Measurements from ENCODE around the gene MYRF.

Gene MYRF

DNA sequence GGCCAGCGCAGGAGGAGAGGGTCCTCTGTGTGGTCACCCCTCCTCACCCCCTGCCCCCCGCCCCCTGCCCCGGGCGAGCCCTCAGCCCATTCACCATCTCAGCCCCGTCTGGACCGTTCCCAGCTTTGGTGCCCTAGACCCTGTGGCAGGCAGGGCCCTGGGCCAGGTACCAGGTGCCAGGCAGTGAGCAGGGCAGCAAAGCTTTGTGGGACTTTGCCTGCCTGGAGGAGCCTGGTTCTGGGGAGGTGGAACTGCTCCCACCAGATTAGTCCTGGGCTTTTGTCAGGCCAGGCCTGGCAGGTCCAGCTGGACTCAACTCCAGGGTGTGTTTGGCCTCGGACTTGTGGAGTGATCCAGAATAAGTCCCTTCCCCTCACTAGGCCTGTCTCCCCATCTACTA, 13.7 kb upstream of the MYRF start:
- DNase-seq (ENCODE audit: insufficient read length, low spot score) = no peak
- FAIRE-seq = no peak
- TF ChIP-seq POLR2A (IDR thresholded peaks at IDR 0.05; ENCODE audit: low read depth, low read length) = no peak

DNA sequence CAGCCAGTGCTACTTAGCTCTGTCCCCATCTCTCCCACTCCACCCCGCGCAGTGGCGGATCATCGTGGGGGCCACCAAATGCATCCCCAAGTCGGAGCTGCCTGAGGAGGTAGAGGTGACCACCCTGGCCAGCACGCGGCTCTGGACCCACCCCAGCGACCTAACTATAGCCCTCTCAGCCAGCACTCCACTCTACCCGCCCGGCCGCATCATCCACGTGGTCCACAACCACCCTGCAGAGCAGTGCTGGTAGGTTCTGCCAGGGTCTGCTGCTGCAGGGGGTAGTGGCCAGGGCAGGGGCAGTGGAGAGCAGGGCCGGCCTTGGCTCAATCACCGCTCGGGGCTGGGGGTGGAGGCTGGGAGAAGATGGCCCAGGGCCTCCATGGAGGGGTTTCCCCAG, 13.0 kb upstream of the MYRF start:
- DNase-seq (ENCODE audit: insufficient read length, low spot score) = no peak
- TF ChIP-seq POLR2A (IDR thresholded peaks at IDR 0.05; ENCODE audit: low read depth, low read length) = no peak
- no peak for FAIRE-seq

DNA sequence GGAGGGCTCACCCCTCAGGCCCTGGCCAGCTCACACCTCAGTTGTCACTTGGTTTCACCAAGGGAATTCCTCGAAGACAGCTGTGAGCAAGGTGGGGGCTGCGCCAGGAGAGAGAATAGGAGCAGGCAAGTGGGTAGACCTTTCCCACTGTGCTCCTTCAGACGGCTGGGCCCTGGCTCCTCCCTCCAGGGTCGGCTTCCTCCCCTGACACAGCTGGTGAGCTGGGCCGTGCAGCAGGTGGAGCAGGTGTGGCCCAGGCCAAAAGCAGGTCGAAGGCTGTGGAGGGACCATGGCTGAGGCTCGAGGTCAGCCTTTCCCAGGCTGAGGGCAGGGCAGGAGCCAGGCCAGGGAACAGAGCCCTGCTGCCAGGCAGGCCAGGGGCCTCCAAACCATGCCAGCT, 12.5 kb upstream of the MYRF start:
- FAIRE-seq (no peak), DNase-seq (ENCODE audit: insufficient read length, low spot score) (no peak)
- no peak for TF ChIP-seq POLR2A (IDR thresholded peaks at IDR 0.05; ENCODE audit: low read depth, low read length)

- FAIRE-seq (no peak), DNase-seq (ENCODE audit: insufficient read length, low spot score) (no peak)
- no peak for TF ChIP-seq POLR2A (IDR thresholded peaks at IDR 0.05; ENCODE audit: low read depth, low read length)
Measured at GRCh38 chr11:61742391-61742790, 10.0 kb upstream of the MYRF start.

DNA sequence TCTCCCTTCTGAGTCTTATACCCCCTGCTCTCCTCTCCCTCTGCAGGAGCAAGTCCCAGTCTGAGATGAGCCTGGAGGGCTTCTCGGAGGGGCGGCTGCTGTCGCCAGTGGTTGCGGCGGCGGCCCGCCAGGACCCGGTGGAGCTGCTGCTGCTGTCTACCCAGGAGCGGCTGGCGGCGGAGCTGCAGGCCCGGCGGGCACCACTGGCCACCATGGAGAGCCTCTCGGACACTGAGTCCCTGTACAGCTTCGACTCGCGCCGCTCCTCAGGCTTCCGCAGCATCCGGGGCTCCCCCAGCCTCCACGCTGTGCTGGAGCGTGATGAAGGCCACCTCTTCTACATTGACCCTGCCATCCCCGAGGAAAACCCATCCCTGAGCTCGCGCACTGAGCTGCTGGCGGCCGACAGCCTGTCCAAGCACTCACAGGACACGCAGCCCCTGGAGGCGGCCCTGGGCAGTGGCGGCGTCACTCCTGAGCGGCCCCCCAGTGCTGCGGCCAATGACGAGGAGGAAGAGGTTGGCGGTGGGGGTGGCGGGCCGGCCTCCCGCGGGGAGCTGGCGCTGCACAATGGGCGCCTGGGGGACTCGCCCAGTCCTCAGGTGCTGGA, 8.8 kb upstream of the MYRF start:
- FAIRE-seq (no peak), DNase-seq (ENCODE audit: insufficient read length, low spot score) (no peak)
- no peak for TF ChIP-seq POLR2A (IDR thresholded peaks at IDR 0.05; ENCODE audit: low read depth, low read length)

GRCh38 chr11:61744181-61744580, 8.3 kb upstream of the MYRF start:
- TF ChIP-seq POLR2A (IDR thresholded peaks at IDR 0.05; ENCODE audit: low read depth, low read length) = no peak
- DNase-seq (ENCODE audit: insufficient read length, low spot score) = no peak
- no peak for FAIRE-seq

DNA sequence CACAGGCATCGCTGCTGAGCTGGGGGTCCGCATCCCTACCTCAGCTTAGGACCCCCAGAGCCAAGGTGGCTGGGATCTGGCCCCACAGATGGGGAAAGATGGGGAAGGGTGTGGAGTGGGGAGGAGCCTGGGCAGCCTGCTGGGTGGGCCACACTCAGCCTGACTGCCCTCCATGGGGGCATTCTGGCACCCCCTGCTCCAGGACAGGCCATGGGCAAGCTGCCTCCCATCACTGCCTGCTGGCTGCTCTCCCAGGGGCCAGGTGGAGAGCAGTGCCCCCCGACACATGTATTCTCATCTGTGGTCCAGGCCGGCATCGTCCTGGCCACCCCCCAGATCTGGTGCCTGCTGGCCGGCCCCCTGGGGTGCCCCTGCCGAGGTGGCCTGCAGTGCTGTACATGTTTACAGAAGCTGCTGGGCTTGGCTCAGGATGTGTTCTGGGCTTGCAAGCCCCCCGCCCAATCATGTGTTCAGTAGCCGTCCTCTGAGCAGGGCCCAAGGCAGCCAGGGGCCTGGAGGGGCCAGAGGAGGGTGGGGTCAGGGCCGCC, 7.8 kb upstream of the MYRF start:
- TF ChIP-seq POLR2A (IDR thresholded peaks at IDR 0.05; ENCODE audit: low read depth, low read length) = no peak
- DNase-seq (ENCODE audit: insufficient read length, low spot score) (no peak), FAIRE-seq (no peak)

DNA sequence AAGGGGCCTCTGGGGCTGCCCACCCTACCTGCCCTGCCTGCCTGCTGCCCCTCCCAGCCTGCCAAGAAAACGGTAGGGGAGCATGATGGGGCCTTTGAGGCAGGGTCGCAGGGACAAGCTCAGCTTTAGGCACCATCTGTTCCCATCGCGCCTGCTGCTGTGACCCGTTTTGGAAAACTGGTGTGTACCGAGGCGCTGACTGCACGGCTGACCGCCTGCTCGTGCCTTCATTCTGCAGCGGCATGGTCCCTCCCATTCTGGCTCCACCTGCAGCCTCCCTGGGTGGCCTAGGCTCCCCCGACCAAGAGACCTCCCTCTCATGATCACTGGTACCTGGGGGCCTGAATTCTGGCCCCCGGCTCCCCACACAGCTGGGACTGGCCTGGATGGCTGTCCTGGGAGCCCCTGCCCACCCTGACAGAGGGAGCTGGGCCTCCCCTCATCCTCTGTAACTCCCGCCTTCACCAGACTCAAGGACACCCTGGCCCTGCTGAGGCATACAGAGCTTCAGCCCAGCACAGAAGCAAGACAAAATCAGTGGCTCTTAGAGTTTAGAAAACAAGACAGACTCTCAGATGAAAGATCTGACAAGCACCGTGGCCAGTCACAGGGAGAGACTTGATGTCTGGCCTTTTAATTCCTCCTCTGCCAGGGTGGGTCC, 6.5 kb upstream of the MYRF start:
- DNase-seq (ENCODE audit: insufficient read length, low spot score) (no peak), FAIRE-seq (no peak)
- no peak for TF ChIP-seq POLR2A (IDR thresholded peaks at IDR 0.05; ENCODE audit: low read depth, low read length)

DNA sequence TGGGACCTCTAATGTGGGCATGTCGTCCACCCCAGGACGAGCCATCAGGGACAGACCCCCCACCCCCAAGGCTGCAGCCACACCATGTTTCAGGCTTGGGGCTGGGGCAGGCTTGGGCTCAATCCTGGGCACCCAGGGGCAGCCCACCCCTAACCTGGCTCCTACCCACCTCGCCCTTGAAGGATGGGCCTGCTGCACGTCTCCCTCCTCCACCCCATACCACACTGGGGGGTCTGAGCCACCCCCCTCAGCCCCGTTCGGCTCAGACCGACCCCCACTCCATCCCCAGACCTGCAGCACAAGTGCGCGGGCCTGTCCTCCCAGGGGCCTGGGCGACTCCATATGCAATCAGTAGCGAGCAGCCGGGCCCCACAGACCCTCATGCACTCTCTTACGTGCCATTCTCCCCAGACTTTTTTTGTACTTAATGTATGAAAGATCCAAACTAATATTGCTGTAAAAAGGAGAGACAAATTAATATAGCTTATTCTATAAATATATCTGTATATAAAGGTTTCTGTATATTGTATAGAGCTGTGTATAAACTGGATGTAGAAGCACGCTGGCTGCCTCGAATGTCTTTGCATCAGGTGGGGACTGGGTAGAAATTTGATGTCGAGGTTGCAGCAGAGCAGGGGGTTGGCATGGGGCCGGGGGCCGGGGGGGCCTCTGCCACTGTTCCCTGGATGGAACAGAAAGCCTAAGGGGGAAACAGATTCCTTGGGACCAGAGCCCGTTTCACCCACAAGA, 5.8 kb upstream of the MYRF start:
- DNase-seq (ENCODE audit: insufficient read length, low spot score) (no peak), FAIRE-seq (no peak)
- no peak for TF ChIP-seq POLR2A (IDR thresholded peaks at IDR 0.05; ENCODE audit: low read depth, low read length)

- DNase-seq (ENCODE audit: insufficient read length, low spot score) (peak; percentile 88), FAIRE-seq (no peak)
Measured at GRCh38 chr11:61747192-61747966, 5.1 kb upstream of the MYRF start.

GRCh38 chr11:61747967-61748285, 4.5 kb upstream of the MYRF start:
- FAIRE-seq (no peak), DNase-seq (ENCODE audit: insufficient read length, low spot score) (no peak)
- no peak for TF ChIP-seq POLR2A (IDR thresholded peaks at IDR 0.05; ENCODE audit: low read depth, low read length)

More at GRCh38 chr11:61747192-61747966, 5.1 kb upstream of the MYRF start:
- no peak for TF ChIP-seq POLR2A (IDR thresholded peaks at IDR 0.05; ENCODE audit: low read depth, low read length)

GRCh38 chr11:61749591-61750217, 2.7 kb upstream of the MYRF start:
- TF ChIP-seq POLR2A (IDR thresholded peaks at IDR 0.05; ENCODE audit: low read depth, low read length) = no peak
- FAIRE-seq (no peak), DNase-seq (ENCODE audit: insufficient read length, low spot score) (no peak)

GRCh38 chr11:61750631-61751273, 1.7 kb upstream of the MYRF start:
- FAIRE-seq (no peak), DNase-seq (ENCODE audit: insufficient read length, low spot score) (no peak)
- TF ChIP-seq POLR2A (IDR thresholded peaks at IDR 0.05; ENCODE audit: low read depth, low read length) = no peak
